Stimulated activated CD4-positive, alpha-beta T cell treated with anti-CD3 and anti-CD28 coated beads, Interleukin-12 subunit alpha, Interleukin-12 subunit beta, amount 100 ng/mL, for 24 hours (primary cell): Measurements from ENCODE around the gene EGFL6.
"Not testable (repeated sequence)": the region's sequence is repeated elsewhere in the genome, so short reads cannot be mapped to it uniquely, and the experiment has no call there.

Experiments
- DNase-seq, 2 experiments: peaks; one replicate each; pipeline ENCODE4 v3.0.0-alpha.2; 2020; ENCODE audit warnings: low read depth in 2 of 2

Gene EGFL6

DNA sequence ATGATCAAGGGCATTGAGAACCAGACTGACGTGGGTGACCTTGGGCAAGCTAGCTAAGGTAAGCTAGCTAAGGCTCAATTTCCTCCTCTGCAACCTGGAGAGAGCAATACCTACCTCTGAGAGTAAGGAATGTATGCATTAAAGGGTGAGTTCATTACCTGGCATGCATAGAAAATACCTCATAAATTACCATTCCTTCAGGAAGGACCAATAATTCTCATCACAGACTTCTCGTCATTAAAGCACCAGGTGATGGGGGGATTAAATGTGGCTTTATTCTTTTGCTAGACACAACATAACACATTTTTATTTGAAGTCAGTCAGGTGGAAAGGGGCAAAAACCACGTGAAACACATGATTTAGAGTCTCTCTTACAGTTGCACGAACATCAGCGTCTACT, 21.5 kb downstream of the EGFL6 start:
- no peak for DNase-seq

DNA sequence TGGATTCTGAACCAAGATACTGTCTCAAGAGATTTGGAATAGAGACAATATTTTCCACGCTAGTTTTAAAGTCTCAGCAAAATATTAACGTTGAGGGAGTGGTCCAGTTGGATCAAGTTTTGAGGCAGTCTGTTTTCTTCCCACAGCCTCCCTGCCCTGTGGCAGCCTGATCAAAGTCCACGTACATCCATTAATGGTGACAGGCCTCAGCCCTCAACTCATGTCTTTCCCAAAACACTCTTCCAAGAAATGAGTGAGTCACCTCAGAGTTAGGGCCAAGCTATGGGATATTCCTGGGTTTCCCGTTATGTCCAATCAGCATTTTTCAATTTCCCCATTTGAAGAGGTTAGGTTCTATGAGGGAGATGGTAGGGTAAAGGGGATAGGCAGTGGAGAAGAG, 28.5 kb downstream of the EGFL6 start:
- DNase-seq: no peak

DNA sequence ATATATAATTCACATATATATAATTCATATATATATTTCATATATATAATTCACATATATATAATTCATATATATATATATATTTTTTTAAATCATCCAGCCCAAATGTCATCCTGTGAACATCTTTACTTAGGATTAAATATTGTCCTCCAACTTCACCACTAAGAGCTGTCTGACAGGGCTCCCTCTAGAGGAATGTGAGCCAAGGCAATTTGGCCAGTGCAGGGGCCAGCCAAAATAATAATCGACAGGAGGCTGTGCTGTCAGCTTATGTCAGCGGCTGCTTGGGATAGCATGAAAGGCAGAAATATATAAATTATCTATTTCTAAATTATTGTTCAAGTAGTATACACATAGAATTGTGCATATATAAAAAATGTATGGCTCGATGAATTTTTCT, 29.5 kb downstream of the EGFL6 start:
- no peak for DNase-seq

DNA sequence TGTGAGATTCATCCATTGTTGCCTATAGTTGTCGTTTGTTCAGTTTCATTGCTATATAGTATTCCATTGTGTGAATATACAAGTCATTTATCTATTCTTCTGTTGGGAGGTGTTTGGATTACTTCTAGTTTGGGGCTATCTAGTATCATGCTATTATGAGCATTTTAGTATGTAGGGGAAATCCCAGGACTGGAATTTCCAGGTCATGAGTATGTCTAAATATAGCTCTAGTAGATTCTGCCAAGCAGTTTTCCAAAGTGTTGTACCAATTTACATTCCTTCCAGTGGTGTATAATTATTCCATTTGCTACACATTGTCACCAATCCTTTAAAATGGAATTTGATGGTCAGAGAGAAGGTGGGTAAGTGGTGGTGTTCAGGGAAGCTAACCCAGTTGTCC, 30.1 kb downstream of the EGFL6 start:
- DNase-seq: no peak

DNA sequence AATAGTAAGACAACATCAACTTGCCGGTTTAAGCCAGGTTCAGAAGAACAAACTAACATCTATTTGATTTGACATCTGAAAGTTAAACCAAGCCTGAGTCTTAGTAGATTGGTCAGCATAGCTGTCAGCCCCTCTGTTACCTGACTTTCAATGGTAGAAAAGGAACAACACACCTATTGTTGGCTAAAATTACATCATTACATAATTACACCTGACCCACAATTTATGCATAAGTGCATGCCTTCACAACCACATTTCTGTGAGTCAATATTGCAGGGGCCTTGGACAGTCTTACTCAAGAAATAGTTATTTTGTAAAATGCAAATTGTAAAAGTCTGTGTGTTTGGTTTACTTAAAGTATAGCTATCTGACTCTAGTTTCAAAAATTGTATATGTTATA, 36.2 kb downstream of the EGFL6 start:
- no peak for DNase-seq

DNA sequence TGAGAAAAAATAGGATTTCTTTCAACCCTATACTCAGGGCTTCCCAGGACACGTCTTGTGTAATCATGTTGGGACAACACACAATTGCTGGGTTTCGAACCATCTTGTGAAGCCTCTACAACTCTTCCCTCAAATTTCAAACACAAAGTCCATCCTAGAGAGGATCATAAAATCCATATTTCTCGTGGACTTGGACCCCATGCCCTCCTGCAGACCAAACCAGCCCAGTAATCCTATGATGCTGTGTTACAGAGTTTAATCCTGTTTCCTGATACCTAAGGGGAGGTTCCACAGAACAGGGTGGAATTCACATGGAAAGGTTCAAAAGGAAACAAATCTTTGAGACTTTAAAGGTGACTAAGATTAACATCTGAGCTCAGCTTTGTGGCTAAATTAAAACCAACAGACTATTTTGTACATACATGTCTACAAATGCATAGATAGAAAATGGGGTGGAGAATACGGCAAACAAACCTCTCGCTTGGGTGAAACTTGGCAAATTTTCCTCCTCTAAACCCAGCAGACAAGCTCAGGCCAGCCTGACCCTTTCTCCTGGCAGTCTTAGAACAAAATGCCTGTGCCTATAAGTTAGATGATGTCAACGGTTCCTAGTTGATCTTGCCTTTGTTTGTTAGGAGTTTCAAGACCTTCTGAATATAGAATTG, 38.1 kb downstream of the EGFL6 start:
- DNase-seq: no peak

DNA sequence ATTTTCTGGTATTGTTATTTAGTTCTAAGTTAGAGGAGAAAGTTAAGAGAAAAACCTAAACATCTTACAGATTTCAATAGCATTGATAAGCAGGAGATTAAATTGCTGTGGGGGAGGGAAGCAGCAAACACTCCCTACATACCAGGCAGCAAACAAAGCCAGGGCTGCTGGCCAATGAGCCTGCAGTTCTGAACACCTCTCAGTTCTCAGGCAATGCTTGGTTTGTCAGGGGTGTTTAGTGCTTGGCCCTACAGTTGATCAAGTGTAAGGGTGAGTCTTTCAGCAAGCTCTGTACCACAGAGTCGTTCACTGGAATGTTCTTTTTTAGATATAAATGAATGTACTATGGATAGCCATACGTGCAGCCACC, 38.6 kb downstream of the EGFL6 start:
- DNase-seq: no peak

DNA sequence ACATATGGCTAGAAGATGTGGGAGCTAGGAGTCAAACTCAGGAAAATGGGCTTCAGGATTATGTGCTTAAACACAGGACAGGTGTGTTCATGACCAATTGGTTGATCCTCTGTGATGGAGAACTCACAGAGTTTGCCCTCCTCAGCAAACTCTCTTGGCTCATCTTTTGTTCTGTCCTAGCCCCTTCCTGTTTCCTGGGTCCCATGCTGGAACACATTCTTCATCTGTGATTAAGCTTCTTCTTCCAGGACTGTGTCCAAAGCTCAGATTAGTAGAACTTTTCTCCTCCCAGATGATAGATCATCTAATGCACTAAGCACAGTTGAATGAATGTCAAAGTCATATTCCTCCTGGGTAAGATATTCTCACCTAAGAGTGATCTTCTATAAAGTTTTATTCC, 44.8 kb downstream of the EGFL6 start:
- no peak for DNase-seq

DNA sequence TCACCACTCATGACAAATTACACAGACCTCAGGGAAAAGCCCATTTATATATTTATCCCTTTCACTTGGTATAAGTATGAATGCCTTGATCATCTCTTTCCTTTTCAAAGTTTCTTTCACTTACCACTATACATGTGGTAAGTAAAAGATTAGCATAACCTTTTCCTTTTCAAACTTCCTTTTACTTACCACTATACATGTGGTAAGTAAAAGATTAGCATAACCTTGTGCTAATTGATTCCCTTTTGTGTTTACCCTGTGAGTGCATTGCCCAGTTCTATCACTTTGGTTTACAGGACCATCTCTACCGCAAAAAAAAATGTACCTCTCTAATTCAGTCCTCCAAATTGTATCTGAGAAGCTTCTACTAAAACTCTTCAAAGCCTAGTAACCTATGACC, 50.8 kb downstream of the EGFL6 start:
- DNase-seq: no peak

DNA sequence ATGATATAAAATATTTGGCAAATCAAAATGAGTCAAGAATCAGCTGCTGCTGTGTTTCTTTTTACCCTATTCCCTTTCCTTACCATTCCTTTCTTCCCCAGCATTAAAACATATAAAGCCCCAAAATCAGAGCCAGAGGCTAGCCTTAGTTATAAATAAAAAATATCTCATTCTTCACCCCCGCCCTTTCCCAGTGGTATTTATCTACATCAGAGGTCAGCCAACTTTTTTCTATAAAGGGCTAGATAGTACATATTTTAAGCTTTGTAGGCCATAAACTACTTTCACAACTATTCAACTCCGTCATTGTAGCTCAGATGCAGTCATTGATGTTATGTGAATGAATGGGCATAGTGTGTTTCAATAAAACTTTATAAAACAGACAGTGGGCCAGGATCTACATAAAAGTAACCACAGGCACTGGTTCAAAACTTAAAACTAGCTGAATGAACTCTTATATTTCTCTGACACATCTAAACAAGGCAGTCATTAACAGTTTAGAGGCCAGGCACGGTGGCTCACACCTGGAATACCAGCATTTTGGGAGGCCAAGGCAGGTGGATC, 53.1 kb downstream of the EGFL6 start:
- no peak for DNase-seq

DNA sequence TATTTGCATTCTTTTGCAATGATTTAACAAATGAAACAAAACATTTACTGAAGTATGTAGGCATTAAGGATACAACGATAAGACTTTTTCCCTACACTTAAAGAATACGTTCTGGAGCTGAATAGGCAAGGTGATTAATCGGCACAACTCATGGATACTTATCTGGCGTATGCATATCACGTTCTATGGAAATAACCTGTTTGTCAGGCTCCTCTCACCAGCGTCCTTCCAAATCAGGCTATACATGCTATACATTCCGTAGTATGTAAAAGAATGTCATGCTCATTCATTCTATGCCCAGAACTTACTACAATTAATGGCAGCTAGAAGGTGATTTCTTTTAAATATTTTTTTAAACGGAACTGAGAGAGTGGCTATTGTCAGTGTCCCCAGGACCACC, 57.9 kb downstream of the EGFL6 start:
- DNase-seq: no peak

DNA sequence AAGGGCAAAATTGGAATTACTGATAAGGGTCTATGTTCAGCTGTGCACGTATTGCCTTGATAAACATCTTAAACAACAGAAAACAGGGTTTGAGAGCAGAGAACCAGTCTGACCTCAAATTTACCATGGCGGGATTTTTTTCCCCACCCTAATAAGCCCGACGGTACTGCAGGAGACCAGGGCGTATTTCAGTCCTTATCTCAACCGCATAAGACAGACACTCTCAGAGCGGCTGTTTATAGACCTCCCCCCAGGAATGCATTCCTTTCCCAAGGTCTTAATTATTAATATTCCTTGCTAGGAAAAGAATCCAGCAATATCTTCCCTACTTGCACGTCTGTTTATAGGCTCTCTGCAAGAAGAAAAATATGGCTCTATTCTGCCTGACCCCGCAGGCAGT, 67.8 kb downstream of the EGFL6 start:
- DNase-seq: not testable (repeated sequence)

DNA sequence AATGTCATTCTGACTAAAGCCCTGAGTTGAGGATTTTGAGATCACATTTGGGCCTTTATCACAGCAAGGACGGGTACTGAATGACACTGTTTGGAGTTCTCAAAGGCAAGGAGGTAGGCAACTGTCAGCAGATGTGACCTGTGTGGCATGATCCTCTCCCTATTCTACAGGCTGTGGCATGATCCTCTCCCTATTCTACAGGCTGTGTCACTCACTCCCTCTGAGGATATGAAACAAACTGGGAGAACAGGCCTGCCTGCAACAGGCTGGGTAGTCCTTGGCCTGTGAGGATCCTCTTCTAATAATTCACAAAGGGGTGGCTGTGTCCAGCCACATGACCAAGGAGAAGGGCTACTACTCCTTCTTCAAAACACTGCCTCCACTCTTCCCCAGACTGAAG, 68.6 kb downstream of the EGFL6 start:
- no peak for DNase-seq

DNA sequence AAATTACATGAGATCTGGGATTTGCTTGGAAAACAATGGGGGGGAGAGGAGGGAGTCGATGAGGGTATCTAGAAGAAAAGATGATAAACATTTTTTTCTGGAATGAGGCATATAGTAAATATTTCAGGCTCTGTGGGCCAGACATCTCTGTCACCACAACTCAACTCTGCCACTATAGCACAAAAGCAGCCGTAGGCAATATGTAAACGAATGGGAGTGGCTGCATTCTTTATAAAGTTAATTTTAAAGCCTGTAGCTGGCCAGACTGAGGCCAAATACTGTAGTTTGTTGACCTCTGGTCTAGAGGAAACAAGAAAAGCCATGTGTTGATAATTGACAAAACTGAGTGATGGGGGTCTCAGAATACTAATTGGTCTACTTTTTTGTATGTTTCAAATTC, 69.4 kb downstream of the EGFL6 start:
- no peak for DNase-seq

DNA sequence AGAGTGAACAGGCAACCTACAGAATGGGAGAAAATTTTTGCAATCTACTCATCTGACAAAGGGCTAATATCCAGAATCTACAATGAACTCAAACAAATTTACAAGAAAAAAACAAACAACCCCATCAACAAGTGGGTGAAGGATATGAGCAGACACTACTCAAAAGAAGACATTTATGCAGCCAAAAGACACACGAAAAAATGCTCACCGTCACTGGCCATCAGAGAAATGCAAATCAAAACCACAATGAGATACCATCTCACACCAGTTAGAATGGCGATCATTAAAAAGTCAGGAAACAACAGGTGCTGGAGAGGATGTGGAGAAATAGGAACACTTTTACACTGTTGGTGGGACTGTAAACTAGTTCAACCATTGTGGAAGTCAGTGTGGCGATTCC, 72.3 kb downstream of the EGFL6 start:
- DNase-seq: not testable (repeated sequence)

DNA sequence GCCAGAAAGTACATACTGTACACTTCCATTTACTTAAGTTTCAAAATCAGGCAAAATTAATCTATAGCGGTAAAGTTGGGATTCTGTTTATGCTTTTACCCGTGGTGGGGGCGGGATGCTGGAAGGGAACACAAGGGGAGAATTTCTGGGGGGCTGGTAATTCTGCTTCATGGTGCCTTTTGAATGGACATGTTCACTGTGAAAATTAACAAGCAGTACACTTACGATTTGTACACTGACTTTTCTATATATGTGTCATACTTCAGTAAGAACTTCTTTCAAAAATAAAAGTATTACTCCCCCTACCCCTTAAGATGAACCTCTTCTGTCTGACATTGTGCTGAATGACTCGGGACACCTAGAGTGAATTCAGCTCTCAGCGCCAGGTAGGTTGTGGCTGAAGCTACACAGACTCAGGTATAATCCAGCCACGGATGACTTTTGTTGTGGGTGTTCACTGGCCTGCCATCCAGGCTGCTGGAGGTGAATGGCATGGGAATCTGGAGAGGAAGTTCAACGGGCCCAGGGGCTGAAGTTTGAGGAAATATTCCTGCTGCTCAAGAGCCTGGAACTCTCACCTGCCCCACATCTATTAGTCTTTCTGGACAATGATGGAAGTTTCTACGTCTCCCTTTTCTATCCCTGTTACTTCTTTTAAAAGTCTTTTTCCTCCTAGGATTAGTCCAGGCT, 76.2 kb downstream of the EGFL6 start:
- no peak for DNase-seq

DNA sequence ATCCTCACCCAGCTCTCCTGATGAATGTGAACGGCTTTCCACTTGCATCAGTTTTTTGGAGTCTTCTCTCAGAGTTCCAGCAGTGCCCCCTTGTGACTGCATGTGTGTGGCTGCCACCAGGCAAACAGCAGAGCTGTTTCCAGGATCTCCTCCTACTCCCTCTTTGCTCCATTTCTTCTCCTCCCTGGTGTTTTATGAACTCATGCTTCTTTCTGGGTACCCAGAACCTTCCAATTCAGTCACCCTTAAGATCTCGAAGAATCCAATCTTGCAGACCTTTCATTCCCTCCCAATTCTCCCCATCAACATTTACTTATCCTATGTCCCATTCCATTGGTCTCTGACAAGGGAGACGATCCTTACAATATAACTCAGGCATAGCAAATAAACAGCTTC, 76.8 kb downstream of the EGFL6 start:
- DNase-seq: no peak

DNA sequence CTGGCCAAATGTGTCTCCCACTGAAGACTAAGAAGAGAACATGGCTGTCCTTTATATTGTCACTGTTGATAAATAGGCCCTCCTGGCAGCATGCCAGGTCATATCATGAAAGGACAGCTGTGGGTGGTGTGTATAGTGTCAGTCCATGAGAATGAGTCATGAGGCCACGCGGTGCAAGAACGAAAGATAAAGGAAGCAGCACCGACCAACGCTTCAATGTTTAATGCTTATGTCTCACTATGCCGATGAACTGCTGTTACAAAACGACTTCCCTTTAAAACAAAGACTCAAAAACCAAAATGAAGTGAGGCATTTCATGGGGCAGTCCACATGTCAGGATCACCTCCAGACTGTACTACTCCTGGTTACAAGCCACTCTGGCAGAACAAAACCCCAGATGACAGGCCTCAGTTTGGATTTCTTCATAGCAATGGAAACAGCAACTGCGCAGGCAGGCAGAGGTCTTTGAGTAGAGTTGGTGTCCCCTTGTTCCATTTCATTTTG, 78.4 kb downstream of the EGFL6 start:
- DNase-seq: peak; percentile 17 to 43

DNA sequence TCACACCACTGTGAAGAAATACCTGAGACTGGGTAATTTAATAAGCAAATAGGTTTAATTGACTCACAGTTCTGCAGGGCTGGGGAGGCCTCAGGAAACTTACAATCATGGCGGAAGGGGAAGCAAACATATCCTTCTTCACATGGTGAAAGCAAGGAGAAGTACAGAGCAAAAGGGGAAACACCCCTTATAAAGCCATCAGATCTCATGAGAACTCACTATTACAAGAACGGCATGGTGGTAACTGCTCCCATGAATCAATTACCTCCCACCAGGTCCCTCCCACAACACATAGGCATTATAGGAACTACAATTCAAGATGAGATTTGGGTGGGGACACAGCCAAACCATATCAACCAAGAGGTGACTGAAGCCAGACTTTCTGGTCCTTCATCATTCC, 78.9 kb downstream of the EGFL6 start:
- DNase-seq: not testable (repeated sequence)

DNA sequence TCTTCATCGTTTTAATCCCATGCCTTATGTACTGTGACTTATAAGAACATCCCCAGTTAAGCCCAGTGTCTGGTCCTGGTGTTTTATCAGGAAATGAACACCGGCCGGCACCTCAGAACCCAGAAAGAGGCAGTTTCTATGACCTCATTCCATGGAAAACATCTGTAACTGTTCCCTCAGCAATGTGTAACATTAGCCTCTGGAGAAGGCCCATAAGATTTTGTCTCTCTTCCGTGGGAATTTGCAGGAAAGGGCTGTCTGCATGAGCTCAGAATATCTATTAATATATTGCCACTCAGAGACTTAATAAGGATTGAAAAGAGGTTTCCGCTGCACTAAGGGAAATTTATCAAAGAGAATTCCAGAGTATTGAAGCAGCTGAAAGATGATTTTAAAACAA, 80.4 kb downstream of the EGFL6 start:
- no peak for DNase-seq

DNA sequence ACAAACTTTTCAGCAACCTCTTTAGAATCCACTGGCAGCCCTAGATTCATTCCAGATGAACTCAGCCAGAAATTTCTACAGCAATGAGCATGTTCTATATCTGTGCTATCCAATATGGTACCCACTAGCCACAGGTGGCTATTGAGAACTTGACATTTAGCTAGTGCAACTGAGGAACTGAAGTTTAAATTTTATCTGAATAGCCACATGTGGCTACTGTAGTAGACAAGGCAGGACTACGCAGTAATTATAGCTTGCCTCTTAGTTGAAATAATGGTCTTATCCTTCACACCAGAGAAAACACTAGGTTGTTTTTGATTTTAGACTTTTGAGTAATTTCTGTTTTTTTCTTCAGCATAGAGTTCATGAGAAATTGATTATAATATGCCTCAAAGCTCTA, 80.9 kb downstream of the EGFL6 start:
- DNase-seq: no peak

DNA sequence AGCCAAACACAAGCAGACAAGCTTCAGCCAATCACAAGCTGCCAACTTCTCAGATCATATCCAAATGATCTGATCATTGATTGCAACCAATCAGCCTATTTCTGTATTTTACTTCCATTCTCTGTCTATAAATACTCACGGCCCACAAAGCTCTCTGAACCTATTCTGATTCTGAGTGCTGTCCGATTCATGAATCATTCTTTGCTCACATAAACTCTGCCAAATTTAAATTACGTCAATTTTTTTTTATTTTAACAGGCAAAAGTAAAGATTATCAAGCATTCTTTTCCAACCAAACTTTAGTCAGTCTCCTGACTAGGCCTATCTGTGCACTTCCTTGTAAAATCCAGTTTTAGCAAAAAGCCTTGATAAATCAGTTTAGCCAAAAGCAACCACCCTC, 81.7 kb downstream of the EGFL6 start:
- no peak for DNase-seq

DNA sequence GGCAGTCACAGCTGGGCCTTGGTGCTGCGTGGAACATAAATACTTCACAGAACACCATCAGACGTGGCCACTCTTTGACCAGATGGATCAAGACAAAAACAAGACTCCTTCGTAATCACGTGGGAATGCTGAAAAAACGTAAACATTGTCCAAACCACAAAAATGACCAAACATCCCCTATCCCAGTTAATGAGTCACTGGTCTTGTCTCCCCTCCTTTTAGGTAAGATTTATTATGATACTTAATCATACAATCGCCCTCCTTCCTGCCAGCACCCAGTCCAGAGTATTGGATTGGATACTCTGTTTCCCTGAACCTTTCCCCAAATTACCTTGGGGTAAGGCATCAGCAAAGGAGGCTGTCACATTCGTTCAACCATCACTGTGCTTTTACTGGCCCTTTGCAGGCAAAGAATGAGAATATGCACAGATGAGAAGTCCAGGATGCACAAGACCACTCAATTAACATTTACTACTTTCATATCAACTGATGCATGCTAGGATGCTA, 82.9 kb downstream of the EGFL6 start:
- no peak for DNase-seq
